HG03378 (cell line): Measurements from ENCODE around the gene TLE5.
"Not testable (repeated sequence)": the region's sequence is repeated elsewhere in the genome, so short reads cannot be mapped to it uniquely, and the experiment has no call there.

ENCODE experiments used
- ATAC-seq: cut with Tn5 transposase; IDR thresholded peaks from one replicate; pipeline ENCODE4 v1.9.1; 2021; ENCODE audit warnings: mild to moderate bottlenecking, moderate library complexity; ENCODE audit not compliant: unreplicated experiment

TLE5 gene

DNA sequence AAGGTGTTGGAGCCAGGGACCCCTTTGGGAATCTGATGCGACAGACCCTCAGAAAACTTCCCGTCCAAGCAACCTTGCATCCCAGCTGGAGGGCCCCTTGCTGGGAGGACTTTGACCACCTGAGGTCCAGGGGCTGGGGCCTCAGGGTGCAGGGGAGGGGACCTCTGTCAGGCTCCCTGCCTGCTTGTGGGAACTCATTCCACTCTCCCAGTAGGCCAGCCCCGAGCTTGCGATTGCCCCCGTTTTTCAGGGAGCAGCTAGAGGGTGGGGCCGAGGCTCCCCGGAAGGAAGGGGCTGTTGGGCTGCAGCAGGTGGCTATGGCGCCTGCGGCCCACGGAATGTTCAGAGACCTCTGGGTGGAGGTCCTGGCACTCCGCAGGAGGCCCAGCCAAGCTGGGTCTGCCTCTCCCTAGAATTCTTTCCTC lies 34.6 kb upstream of the TLE5 start:
- no peak for ATAC-seq

GRCh38 chr19:3096267-3096901 lies 34.1 kb upstream of the TLE5 start:
- ATAC-seq: no peak

GRCh38 chr19:3095441-3096191 lies 33.3 kb upstream of the TLE5 start:
- no peak for ATAC-seq

DNA sequence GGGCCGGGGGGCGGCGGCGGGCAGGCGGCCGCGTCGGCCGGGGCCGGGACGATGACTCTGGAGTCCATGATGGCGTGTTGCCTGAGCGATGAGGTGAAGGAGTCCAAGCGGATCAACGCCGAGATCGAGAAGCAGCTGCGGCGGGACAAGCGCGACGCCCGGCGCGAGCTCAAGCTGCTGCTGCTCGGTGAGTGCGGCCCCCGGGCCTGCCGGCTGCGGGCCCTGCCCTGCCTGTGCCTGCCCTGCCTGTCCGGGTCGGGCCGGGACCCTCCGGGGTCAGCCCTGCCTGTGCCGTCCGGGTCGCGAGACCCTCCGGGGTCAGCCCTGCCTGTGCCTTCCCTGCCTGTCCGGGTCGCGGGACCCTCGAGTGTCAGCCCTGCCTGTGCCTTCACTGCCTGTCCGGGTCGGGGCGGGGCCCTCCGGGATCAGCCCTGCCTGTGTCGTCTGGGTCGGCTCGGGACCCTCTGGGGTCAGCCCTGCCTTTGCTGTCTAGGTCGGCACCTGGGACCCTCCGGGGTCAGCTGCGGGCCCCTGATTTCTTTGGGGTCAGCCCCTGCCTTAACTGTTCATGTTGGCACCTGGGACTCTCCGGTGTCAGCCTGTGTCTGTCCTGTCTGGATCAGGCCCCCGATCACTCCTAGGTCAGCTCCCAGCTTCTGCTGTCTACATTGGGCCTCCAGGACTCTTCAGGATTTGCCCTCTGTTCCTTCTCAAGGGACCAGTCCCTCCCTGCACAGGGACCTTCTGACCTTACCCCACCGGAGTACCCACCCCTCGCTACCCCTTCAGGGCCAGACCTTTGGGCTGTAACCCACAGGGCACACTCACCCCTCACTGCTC lies 32.5 kb upstream of the TLE5 start:
- ATAC-seq: no peak

- not testable (repeated sequence) for ATAC-seq
Observed at GRCh38 chr19:3089299-3089855, 27.1 kb upstream of the TLE5 start.

GRCh38 chr19:3087769-3088168 lies 25.5 kb upstream of the TLE5 start:
- ATAC-seq: no peak

DNA sequence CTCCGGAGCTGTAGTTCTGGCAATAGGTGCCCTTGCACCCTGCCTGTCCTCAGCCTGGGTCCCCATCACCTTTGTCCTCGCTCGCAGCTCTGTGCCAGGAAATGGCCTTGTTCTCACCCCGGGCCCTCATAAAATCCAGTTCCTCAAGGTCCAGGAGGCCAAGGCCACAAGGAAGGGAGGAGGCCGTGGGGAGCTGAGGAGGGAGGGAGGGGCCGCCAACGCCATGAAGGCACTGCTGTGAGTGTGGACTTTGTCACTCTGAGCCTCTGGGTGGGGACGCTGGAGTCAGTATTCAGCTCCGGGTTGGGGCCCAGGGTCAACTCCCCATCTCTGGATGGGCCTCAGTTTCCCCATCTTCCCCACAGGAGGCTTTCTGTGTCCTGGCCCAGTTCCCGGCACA lies 22.6 kb upstream of the TLE5 start:
- ATAC-seq: no peak

DNA sequence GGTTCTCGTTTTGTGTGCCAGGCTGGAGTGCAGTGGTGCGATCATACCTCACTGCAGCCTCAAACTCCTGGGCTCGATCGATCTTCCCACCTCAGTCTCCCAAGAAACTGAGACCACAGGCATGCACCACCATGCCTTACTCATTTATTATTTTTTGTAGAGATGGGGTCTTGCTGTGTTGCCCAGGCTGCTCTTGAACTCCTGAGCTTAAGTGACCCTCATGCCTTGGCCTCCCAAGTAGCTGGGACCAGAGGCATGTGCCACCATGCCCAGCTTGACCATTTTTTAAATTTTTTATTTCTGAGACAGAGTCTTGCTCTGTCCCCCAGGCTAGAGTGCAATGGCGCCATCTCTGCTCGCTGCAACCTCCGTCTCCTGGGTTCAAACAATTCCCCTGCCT lies 21.7 kb upstream of the TLE5 start:
- no peak for ATAC-seq

DNA sequence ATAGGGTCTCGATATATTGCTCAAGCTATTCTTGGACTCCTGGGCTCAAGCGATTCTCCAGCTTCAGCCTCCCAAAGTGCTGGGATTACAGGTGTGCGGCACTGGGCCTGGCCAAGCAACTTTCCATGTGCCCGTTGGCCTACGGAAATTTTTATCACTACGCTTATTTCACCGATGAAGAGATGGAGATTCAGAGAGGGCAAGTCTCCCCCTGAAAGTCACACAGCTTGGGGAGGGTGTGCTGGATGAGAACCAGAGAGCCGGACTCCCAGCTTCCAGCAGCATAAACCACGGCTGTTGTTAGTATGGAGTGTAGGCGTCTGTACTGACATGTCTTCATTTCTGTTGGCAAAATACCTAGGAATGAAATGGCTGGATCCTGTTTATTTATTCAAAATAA lies 20.0 kb upstream of the TLE5 start:
- no peak for ATAC-seq

- no peak for ATAC-seq
Observed at GRCh38 chr19:3080286-3080685, 18.0 kb upstream of the TLE5 start.

GRCh38 chr19:3079578-3079977 lies 17.3 kb upstream of the TLE5 start:
- no peak for ATAC-seq

GRCh38 chr19:3075605-3076431 lies 13.5 kb upstream of the TLE5 start:
- ATAC-seq: no peak

DNA sequence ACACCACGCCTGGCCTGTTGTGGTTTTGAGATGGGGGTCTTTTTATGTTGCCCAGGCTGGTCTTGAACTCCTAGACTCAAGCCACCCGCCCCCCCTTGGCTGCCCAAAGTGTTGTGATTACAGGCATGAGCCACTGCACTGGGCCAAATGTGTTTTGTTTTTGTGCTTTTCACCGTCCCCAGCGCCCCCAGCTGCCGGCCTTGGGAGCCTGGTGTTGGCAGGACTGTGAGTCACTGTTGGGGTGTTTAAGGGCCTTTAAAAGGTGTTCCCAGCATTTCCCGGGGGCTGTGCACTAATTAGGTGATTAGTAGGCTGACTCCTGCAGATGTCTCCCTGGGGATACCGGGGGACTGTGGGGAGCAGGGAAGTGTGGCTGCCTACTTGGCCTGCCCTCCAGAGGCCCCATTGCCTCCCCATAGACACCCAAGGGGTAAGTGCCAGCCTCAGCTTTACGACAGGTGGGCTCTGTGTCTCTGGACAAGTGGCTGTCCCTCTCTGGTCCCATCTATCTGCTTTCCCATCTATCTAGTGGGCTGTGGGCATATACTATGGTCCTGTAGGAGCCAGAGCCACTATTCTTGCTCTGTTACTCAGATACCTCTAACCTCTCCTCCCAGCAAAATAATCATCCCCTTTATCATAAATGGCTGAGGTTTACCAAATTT lies 11.8 kb upstream of the TLE5 start:
- no peak for ATAC-seq

DNA sequence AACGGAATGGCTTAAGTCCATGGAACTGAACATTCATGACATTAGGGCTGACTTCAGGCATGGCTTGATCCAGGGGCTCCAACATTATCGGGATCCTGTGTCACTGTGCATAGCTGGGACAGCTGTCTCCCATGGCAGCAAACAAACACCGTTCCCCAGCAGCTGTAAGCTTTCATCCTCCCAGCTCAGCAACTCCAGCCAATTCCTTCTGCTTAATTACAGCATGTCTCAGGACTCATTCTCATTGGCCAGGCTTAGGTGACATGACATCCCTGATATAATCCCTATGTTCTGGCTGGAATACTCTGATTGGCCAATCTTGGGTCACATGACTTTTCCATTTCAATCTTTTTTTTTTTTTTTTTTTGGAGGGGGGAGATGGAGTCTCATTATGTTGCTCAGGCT lies 10.9 kb upstream of the TLE5 start:
- no peak for ATAC-seq

DNA sequence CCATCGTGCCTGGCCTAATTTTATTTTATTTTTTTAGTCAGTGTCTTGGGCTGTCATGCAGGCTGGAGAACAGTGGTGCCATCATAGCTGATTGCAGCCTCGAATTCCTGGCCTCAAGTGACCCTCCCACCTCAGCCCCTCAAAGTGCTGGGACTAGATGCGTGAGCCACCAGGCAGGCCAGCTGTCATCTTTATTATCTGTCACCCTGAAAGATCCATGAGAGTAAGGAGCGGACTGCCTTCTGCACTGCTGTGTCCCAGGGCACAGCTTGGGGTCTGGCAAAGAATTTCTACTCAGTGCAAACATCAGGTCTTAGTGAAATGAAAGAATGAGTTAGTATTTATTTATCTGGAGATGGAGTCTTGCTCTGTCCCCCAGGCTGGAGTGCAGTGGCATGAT lies 9.5 kb upstream of the TLE5 start:
- ATAC-seq: no peak

GRCh38 chr19:3068071-3068470 lies 5.8 kb upstream of the TLE5 start:
- ATAC-seq: no peak

- no peak for ATAC-seq
Observed at GRCh38 chr19:3067563-3067962, 5.3 kb upstream of the TLE5 start.

GRCh38 chr19:3066482-3067049 lies 4.3 kb upstream of the TLE5 start:
- no peak for ATAC-seq

GRCh38 chr19:3065675-3066357 lies 3.5 kb upstream of the TLE5 start:
- ATAC-seq: peak; percentile 54
